ENCODE results near the gene SKAP2.

Gene SKAP2, protein sequence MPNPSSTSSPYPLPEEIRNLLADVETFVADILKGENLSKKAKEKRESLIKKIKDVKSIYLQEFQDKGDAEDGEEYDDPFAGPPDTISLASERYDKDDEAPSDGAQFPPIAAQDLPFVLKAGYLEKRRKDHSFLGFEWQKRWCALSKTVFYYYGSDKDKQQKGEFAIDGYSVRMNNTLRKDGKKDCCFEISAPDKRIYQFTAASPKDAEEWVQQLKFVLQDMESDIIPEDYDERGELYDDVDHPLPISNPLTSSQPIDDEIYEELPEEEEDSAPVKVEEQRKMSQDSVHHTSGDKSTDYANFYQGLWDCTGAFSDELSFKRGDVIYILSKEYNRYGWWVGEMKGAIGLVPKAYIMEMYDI

DNA sequence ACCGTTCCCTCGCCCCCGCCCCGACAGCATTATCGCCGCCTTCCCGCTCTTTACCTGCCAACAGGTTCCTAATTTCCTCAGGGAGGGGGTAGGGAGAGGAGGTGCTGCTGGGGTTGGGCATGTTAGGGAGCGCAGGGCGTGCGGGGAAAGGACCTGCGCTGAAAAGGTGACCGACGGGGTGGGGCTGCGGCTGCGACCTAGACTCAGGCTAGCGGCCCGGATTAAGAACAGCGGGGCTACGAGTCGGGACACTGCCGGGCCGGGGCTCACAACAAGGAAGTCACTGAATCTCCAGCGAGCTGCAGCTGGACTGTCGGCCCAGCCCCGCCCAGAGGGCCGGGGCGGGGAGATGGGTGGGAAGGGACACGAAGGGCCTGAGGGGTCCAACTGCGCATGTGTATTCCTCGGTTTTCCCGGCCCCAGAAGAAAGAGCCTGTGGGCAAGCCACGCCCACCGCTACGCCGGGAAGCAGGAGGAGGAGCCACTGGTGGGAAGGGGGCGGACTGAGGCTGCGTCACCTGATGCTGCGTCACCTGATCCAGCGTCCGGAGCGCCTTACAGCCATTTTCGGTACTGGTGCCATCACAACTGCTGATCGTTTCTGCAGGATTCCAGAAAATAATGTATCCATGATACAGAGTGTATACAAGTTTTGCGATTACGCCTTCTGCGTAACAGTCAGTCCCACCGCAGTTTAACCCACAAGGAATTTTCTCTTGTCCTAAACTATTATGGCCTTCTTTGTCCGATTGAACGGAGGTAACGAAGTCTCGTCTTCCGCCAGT lies at the start of gene SKAP2:
TSS of gene SKAP2 (minus strand) at position 282 of the 785 bp plus-strand sequence. CDS start at position 121, 161 bp downstream.
- peak; percentile 96 for DNase-seq

DNA sequence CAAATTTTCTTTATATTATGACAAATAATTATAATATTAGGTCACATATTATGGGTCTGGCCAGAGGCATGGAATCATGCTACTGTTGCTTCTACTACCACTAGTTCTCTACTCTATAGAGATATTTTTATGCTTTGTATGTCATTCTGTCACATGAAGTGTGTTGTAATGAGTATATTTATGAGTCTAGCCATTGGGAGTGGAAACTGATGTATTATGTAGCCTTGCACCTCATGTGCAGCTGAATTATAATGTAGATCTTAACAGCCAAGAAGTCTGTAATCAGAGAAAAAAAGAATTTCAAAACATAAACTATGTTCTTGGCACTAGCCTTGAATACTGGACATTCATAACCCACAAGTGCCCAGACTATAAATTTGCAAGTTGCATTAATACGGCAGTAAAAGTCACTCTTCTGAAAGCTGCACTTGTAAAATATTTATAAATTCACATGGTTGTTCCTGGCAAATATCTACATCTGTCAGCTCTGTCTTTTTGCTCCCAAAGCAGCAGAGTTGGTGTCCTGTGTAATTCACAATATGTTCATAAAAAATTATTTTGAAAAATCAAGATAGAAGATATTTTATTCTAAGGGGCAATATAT lies 48.6 kb upstream of the SKAP2 start:
- no peak for DNase-seq

DNA sequence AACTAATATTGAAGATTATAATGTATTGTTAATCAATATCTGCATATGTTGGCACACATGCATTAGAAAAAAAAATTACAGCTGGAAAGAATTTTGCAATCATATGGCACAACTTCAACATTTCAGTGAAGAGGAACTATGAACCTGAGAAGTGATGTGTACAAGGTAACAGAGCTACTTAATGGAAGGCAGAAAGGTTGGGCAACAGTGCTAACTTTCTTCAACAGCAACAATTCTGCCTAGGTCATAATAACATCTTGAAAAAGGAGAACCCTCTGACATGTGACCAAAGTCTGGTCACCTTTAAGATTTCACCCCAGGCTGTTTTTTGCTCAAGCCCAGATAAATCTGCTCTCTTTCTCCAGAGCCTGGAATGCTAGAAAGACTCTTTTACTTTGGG lies 47.9 kb upstream of the SKAP2 start:
- DNase-seq: peak; percentile 13

DNA sequence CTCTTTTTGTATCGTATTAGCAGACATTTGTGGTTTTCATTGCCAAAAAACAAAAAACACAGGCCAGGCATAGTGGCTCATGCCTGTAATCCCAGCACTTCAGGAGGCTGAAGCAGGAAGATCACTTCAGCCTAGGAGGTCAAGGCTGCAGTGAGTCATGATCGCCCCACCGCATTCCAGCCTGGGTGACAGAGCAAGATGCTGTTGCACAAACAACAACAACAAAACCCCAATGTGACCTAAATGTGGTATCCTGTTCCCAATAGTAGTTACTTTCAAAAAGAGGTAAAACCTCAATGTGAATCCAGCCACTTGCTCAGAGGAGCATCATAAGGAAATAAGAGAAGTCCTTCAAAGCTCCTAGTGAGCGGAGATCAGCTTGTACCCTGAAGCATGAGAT lies 45.8 kb upstream of the SKAP2 start:
- no peak for DNase-seq

DNA sequence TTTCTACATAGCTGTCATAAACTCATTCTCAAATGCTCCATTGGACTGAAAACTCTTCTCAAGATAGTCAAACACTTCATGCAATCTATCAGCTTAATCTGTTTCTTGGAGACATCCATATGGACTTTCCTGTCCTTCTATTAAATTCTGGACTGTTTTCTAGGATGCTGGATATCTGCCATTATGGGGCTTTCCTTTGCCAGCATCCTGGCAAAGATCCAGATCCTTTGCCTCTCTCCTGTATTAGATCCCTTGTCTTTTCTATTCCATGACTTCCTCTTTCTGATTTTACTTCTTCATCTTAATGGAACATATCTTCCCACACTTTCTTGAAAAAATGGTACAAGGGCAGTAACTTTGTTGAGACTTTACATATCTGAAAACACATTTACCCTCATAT lies 35.9 kb upstream of the SKAP2 start:
- DNase-seq: no peak

DNA sequence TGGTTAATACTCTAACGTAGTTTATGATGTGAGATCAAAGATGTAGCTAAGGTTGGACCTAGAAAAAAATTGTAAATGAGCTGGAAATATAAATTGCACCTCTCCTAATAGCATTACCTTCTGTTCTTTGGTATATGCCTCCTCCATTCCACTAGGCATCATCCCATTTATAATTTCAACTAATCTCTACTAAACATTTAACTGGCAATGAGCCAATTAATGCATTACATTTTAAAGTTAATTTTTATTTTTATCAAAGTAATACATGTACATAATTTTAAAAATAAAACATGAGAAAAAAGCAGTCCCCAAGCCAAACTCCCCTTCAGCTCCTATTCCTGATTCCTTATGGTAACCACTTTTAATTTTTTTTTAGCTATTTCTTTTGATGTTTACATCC lies 35.1 kb upstream of the SKAP2 start:
- no peak for DNase-seq

DNA sequence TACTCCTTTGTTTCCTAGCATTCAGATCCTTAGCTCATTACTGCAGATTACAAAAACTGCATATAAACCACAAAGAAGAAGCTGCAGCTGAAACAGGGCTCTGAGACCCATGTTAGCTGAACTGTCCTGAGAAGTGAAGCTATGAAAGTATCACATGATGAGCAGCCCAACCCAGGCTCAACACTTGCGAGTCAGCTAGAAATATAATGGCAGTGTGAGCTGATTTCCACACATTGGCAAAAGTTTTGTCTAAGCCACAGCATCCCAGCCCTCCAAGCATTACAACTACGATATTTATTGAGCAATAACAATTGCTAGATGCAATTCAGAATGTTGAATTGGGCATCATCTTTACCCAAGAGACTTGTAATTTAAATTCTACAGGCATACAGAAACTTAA lies 34.5 kb upstream of the SKAP2 start:
- DNase-seq: no peak

DNA sequence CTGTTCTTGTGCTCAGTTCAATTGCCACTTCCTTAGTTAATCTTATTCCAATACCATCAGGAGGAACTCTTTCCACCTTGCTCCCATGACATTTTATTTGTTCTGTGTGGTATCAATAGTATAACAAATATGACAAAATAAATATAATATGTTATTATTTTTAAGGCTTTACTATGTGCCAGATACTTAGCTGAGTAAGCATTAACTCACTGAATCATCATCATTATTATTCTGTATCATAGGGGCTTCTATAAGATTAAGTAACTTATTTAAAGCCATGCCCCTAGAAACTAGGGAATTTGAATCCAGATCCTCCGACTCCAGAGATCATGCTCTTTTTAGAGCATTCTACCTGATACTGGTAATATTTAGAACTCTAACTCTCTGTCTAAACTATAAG lies 33.5 kb upstream of the SKAP2 start:
- DNase-seq: no peak

DNA sequence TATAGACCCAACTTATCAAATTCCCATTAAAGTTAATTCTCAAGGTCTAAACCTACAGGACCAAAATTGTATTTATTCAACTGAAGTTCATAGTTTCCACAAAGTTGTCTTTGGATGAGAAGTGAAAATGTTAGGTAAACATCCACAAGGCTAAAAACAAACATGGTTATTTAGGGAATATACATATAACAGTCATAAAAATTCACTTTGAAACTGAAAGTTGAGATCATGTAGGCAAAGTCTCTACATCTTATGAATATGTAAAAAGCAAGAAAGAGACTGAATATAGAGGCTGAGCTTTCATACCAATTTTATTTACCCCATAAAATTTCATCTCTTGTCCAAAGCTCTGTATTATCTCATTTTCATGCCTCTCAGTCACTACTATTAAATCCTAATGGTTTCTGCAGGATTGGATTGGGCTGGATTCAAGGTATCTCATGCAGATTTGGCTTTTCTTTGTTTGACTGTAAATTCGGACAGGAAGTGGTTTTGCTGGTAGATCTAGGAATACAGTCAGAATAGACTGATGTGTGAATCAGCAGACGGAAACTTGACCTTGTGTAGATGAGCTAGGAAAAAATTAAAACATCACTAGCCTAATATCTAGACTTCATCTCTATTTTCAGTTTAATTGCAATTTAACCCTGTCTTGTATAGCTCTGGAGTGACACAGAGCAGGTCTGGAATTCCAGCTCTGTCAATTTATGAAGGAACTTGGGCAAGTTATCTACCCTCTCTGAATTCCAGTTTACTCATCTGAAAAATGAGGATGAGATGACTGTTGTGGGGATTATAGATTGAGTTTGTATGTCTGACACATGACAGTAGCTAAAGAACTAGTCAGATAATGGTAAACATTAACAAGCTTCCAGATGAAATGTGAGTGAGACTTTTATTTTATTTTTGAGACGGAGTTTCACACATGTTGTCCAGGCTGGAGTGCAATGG lies 27.3 kb upstream of the SKAP2 start:
- DNase-seq: no peak

DNA sequence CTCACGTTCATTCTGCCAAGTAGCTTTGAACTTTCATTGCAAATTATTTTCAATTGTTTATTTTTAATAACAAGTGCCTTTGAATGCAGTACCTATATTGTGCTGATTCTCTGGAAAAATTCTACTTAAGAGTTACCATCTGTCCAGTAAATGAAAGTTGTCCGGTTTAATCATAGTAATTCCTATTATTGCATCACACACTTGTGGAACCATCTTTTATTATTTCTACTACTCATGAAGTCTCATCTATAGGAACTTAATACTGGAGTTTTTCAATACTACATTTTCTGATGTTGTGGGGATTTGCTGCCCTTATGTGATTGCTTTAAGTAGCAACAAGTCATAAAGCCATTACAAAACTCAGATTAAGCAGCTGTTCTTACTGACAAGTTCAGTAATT lies 16.5 kb upstream of the SKAP2 start:
- no peak for DNase-seq

DNA sequence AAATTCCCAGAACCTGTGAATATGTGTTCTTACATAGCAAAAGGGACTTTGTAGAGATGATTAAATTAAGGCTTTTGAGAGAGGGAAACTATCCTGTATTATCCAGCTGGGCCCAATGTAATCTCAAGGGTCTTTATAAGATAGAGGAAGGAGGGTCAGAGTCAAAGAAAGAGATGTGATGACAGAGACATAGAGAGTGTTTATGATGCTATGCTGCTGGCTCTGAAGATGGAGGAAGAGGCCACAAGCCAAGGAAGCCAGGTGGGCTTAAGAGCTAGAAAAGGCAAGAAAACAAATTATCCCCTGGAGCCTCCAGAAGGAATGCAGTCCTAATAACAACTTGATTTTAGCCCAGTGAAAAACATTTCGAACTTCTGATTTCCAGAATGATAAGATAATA lies 15.3 kb upstream of the SKAP2 start:
- no peak for DNase-seq

DNA sequence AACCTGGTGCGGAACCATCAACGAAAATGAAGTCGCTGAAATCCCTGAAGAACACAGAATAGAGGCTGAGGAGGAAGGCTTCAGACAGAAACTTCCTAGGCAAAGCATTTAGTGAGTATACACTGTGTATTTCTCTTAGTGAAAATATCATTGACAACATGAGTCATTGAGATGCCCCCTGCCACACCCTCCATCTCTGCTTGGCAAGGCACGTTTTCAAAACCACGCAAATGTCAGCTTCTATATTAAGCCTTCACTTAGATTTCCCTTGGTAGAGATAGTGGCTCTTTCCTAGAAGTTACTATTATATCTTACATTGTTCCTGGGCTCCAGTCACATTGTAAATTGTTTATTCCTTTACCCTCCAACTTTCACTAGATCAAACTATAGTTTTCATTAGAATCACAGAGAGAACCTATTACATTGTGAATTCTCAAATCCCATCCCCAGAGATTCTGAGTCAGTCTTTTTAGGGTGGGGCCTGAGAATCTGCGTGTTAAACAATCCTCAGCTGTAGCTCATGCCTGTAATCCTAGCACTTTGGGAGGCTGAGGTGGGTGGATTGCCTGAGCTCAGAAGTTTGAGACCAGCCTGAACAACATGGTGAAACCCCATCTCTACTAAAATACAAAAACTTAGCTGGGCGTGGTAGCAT lies 4.6 kb upstream of the SKAP2 start:
- DNase-seq: no peak

DNA sequence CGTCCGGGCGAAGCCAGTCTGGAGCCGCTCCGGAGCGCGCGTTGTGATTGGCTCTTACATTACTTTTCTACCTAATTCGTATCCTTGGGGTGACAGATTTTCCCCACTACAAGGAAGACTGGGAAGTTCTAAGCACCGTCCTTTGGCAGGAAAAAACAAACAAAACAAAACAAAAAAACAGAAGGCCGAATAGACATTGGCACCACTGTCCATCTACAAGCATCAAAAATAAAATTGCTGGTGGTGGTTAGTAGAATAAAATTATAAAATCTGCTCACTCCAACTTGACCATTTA lies 651 bp upstream of the SKAP2 start:
- no peak for DNase-seq

DNA sequence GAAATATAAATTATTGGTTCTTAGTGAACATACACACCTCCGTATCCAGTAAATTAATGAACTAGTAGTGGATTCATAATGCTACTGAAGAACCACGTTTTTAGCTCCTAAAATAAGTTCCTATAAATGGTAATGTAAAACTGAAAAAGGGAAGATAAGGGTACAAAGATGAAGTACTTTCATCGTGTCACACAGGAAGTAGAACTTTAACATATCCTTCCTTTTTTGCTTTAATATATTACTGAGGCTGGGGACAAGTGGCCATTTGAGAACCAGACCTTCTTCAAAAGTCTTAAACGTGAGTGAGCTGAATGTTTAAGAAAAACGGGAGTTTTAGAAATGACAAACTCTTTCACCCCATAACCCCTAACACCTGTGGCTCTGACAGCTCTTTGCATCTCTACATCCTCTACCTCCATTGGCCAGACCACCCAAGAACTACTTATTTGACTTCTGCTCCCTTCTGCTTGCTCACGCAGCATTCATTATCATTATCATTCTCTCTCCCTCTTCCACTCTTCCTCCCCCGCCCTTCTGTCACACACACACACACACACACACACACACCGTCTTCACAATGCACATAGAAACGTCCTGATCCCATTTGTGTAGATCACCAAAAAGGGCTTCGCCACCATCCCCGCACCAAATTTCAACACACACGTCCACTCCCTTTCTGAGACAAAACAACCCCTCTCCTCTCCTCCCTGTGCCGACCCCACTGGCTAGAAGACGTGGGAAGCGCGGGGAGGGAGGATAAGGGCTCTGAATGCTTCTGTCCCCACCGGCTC lies 677 bp downstream of the SKAP2 start:
- DNase-seq: no peak

DNA sequence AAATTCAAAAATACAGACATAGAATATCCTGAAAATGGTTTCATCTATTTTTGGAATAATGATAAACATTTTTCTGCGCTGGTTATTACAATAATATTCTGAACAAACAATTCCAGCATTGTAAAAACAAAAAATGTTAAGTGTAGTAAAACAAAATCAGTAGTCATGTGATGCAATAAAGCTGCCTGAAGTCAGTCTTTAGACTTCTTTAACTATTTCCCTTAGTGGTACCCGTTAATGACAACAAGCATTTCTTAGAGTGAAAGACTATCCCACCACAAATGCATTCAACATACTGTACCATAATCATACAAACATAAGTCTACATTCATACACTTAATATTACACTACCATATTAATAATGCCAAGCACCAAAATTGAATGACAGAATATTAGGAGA lies 1.6 kb downstream of the SKAP2 start:
- no peak for DNase-seq

DNA sequence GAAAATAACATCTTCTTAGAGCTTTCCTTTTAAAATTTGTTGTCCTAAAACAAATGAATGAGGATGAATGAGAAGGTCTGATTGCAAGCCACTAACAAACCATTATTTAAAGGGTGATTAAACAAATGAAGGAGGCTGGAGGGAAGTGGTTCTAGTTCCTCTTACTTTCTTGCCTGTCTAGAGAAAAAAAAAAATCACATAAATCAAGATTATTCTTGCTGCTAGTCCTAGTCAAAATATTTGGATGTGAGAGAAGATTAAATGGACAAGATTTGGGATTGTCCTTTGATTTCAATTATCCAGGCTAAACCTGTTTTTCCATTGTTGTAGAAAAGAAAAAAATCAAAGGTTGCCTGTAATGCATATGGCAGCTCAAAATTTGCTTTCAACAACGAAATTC lies 3.3 kb downstream of the SKAP2 start:
- no peak for DNase-seq

DNA sequence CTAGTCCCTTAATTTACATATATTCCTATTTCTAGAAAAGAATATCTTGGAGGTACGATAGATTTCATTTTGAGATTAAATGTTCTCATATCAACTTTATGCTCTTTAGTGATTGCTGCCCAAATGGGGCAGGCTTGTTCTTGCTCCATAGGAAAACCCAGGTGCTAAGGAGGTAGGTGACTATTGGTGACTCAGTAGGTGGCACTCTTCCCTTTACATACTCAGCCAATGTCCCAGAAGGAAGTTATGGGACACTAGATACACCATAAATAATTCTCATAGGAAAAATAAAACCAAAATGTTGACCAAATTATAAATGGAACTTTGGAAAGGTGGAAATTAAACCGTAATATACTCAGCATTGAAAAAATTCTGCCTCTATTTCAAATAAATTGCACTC lies 4.0 kb downstream of the SKAP2 start:
- DNase-seq: no peak

DNA sequence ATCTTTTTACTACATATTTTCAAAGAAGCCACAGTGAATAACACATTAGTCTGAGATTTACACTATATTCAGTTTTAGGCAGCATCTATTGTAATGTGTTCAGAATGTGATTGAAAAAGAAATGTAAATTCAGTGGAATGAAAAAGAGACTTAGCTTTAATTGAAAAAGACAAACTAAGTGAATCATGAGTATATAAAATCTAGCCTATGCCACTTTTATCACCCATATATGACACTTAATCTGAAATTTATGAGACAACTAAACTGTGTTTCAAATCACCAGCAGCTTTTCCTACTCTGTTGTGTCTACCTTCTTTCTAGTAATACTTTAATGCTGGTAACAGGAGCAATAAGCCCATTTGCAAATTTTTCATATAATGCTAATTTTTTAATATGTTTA lies 4.7 kb downstream of the SKAP2 start:
- DNase-seq: no peak

DNA sequence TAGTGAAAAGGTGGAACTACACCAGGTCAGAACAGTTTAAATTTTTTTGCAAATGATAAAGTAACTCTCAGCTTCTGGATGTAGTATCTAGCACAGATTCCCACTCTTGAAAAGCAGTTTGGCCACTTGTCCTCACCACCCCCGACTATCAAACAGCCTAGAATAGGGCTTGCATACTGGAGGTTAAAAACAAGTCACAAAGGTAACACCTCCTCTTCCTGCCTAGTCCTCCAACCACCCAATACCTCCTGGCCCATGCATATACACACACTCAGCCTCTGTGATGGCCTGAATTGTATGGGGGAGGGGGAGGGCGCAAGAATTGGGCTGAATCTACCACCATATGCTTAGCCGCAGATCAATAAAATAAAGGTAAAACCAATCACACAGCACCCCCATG lies 5.7 kb downstream of the SKAP2 start:
- DNase-seq: no peak

DNA sequence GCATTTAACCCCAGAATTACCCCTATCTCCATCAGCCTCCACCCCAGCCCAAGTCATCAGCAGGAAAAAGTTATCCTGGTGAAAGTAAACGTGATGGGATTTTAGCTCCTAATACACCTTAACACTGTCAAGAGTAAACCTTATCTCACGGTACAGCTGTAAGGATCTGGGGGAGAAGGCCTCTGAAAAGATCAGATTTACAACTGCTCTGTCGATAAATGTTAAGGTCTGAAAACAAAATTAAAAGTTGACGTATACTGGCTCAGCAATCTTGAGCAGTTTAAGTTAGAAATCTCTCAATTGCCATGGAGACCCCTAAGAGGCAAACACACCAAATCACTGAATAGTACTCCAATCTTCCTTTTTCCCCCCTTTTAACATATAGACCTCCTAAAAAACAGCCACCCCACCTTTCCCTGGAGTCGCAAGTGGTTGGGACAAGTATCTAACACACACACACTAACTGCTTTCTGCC lies 6.1 kb downstream of the SKAP2 start:
- DNase-seq: no peak

DNA sequence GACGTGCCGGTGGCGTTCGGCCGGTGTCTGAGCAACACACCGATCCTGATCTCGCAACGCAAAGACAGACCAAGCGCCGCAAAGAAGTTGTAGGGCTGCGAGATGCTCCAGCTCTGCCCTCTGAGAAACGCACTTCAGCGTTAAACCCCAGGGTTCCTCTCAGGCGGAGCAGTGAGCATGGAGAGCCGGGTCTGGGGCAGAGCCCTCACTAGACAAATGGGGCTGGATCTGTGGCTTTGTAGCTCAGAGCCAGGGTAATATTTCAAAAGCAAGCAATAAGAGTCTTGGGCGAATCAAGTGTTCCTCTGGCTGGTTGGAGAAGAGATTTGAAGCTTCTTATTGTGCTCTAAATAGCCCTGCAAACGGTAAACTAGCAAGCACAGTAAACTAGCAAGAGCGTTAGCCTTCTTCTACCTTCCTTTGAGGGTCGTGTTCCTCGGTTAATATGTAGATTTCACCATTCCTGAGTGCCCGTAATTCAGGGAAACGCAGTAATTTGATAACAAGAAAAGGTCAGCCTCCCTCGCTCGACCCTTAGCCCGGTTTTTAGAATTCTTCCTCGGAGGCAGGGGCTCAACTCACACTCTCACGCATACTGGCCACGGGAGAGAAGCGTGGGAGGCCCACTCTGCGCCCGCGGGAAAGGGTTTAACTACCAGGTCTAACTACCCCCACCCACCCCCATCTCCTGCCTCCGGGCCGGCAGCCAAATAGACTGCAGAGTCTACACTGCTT lies 6.7 kb downstream of the SKAP2 start:
- DNase-seq: peak; percentile 81
